Thyroid gland (tissue), 4 donors: ENCODE results near the gene PRKCZ.

Experiments
- POLR2A ChIP-seq, 2 donors: fragments of 450-650 bp; IDR thresholded peaks; one replicate each; pipeline ENCODE4 v1.6.1; 2017; ENCODE audit warnings: antibody characterized with exemption in 2 of 2, mild to moderate bottlenecking in 2 of 2, moderate library complexity in 1 of 2
- TF ChIP-seq, protein P1 (sequence below), 6 experiments: fragments of 200-600 bp in 3 of 6; fragments of 450-650 bp in 3 of 6; sonication (generic) in 3 of 6; IDR thresholded peaks; one replicate each; pipeline ENCODE4 v1.5.1; 2016 to 2019; ENCODE audit warnings: antibody characterized with exemption in 6 of 6, mild to moderate bottlenecking in 2 of 6, inconsistent platforms in 1 of 6, moderate library complexity in 1 of 6

DNA sequence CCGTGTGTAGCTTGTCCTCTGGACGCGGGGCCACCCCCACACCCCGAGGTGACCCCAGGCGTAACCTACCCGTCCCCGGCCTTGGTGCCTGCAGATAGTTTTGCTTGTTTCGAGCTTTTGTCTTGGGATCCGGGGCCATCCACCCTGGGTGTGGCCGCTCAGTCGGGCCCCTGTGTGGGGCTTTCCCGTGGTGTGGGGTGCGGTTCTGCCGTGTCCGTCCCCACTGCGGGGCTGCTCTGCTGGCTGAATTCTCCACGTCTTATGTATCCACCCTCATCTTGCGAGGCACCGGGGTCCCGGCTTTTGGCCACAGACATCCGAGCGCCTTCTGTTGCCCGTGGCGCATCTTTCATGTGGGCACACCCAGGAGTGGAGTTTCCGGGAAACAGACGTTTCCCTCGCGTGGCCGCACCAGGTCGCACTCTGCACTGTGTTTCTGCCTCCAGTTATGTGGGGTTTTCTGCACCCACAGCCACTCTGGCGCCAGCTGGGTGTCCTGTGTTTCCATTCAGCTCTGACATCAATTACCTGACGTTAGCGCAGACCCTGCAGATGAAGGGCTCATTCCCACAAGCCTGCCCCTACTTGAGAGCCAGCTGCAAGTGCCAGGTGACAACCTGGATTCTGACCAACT is 64.9 kb downstream of the PRKCZ start:
- TF ChIP-seq, protein P1, sequence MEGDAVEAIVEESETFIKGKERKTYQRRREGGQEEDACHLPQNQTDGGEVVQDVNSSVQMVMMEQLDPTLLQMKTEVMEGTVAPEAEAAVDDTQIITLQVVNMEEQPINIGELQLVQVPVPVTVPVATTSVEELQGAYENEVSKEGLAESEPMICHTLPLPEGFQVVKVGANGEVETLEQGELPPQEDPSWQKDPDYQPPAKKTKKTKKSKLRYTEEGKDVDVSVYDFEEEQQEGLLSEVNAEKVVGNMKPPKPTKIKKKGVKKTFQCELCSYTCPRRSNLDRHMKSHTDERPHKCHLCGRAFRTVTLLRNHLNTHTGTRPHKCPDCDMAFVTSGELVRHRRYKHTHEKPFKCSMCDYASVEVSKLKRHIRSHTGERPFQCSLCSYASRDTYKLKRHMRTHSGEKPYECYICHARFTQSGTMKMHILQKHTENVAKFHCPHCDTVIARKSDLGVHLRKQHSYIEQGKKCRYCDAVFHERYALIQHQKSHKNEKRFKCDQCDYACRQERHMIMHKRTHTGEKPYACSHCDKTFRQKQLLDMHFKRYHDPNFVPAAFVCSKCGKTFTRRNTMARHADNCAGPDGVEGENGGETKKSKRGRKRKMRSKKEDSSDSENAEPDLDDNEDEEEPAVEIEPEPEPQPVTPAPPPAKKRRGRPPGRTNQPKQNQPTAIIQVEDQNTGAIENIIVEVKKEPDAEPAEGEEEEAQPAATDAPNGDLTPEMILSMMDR (IDR thresholded peaks at IDR 0.05): no peak
- no peak for TF ChIP-seq POLR2A (IDR thresholded peaks at IDR 0.05)
